22Rv1 (cell line): ENCODE measurements around the gene GNAL.

Source experiments
- CTCF ChIP-seq: fragments of 450-650 bp; IDR thresholded peaks from 2 replicates; pipeline ENCODE4 v1.5.1; 2017; ENCODE audit warnings: mild to moderate bottlenecking
- ZFX ChIP-seq: fragments of 450-650 bp; IDR thresholded peaks from 2 replicates; pipeline ENCODE4 v1.6.1; 2017; ENCODE audit warnings: antibody characterized with exemption, borderline replicate concordance

GRCh38 chr18:11864471-11864870 is 175.4 kb downstream of the GNAL start:
- TF ChIP-seq CTCF (no peak), ZFX (no peak)
